Stimulated activated CD4-positive, alpha-beta T cell treated with anti-CD3 and anti-CD28 coated beads, Interleukin-4, amount 100 ng/mL, for 48 hours (primary cell): Measurements from ENCODE around the gene TMEM109.

Experiments used
- DNase-seq, 2 donors: peaks; one replicate each; pipeline ENCODE4 v3.0.0-alpha.2; 2020; ENCODE audit warnings: low read depth in 2 of 2

Gene TMEM109

DNA sequence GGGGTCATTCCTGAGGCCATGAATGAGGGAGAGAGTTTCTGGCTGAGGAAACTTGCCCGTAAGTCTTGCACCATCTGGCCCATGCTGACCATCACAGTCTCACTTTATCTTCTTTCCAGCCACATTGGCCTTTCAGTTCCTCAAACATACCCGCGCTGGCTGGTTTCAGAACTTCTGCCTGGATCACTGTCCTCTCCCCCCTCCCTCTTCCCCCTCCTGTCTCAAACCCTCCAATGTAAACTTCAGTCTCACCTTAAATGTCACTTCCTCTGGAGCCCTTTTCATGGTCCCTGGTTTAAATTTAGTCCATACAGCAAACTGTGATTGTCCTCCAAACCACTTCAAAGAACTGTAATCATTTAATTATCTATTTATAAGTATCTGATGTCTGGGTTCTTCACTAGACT lies 3.7 kb upstream of the TMEM109 start:
- no peak for DNase-seq

DNA sequence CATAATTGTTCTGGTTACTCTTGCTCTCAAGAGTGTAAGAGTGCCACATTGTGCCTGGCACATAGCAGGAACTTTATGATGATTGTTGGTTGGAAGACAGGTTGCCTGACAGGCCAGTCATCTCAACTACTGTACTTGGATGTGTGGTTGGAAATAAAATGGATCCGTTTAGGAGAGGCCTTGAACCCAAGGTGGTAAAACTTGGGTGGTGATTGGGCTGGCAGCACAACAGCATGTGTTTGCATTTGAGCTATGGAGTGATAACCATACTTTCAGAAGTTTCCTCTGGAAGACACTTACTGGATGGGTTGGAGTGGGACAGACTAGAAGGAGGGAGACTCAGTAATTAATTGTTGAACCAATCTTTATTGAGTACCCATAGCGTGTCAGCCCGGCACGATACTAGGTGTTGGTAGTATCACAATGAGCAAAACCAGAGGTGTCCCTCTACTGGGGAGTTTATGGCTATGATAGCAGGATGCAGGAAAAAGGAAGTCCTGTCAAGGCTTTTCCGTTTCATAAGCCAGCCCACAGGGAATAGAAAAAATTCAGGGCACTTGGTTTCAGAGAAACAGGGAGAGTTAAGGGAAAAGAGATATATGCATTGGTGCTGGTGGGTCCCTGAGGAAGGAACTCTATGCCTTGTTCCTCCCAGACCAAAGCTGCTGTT lies 3.1 kb upstream of the TMEM109 start:
- DNase-seq, result no peak

DNA sequence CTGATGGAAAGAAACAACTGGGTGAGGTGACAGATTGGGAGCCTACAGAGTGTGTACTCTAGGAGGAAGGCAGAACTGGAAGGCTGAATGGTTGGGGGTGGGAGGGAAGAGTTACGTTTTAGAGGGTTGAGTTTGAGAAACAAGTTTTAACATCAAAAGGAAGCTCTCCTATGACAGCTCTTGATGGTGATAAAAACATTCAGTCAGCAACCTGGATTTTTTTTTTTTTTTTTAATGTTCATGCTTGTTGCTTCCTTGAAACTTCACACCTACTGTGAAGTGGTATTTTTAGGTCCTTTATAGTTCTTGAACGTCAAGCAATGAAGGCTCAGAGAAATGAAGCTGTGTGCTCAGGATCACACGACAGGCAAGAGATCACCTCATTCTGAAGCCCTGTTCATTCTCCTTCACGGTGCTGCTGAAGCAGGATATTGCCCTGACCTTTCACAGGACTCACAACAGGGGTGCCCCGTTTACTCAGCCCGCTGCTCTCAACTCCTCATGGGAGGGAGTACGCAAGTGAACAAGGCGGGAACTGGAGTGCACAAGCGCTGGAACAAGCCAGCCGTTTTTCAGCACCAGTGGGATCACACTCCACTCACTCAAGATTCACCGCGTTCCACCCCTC lies 1.6 kb upstream of the TMEM109 start:
- DNase-seq, result no peak

DNA sequence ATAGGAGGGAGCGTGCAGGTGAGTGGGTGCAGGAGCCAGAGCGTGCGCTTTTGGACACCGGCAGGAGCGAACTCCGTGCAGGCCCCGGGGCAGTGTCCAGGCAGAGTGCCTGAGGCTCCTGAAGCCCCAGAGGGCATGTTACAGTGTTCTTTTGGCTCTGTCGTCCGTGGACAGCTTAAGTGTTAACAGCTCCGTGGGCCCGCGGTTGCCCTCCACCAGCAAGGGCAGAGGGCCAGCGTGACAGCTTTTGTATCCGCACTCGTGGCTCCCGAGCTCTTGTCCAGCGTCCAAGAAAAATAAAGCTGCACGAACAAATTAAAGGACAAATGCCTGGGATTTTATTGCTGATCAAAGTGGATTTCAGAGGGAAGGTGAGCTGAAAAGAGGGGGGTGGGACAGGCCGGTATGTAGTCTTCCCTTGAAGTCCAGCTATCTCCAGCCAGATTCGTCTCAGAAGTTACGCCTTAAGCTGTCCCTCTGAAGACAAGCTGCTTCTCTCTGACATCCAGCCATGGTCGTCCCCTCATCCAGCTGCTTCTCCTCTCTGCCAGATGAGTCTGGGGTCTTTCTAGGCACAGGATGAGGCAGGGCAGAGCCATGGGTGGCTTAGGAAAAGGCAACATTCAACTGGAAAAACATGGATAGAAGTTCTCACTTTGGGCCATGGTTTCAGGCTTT lies 968 bp upstream of the TMEM109 start:
- no peak for DNase-seq

DNA sequence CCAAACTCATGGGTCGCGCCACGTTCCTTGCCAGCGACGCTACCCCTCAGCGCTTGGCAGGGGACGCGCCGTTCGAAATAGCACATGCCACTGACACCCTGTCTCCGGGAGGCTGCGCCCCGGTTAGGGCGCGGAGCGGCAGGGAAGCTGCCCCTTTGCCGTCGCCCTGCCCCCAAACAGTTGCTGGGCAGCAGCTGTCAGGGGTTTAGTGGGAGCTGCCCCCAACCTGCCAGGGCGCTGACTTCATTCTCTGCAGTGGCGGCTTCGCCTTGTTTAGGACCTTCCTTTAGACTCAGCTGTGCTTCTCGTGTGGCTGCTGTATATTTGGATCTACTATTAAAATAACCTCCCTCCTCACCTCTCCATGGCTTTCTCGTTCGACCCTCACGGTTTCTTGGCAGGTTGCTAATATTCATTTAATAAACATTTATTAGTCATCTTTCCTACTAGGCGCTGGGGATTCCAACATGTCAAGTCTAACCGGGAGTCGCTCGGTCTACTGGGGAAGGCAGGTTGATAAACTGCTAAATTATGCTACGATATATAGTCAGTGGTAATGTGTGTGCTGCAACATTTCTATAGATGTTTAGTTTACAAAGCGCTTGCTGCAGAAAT lies 782 bp downstream of the TMEM109 start:
- DNase-seq, result no peak

DNA sequence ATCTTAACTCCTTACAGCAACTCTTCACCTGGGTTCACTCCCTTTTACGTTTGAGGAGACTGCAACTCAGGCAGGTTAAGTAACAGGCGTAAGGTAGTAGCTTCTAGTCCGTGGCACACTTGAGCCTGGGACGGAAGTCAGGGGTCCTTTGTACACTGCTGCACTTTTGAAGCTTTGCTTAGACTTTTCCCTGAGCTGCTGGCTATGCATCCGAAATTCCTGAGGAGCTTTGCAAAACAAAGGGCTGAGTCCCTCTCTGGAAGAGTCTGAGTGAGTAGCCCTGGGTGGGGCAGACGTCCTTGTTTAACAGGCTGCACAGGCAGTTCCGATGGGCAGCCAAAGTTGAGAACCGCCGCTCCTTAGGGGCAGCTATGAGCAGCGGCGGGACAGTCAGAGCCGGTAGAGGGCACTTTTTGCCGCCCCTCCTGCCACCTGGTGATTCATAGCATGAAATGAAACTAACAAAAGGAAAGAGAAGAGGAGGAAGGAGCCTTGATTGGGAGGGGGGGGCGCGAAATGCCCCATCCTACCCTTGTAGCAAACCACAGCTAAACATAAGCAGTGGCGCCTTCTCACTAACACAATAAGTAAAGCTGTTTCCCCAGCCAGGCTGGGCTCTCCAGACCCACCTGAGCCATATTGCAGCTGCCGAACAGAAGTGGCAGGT lies 1.4 kb downstream of the TMEM109 start:
- DNase-seq, result peak; percentile 50 to 56

DNA sequence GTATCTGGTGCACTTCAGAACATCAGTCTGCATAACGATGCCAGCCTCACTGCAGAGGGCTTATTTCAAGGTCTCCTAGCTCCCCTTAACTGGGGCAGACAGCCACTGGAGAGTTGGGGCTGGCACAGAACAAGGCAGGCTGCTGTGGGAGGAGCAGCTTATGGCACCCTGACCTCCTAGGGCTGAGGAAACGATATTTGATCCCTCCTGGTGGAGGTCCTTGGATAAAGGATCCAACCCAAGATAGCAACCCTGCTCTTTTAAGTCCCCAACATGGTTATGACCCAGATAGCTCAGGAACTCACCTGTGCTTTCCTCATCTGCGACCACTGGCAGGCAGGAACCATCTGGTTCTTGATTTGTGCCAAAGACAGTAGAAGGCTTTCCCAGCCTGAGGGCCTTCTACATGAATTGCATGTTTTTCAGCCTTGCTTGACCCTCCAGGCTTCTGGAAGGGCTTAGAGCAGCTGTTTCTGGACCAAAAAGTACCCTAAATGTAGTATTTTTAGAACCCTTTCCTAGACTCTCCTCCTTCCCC lies 2.8 kb downstream of the TMEM109 start:
- DNase-seq, result no peak

DNA sequence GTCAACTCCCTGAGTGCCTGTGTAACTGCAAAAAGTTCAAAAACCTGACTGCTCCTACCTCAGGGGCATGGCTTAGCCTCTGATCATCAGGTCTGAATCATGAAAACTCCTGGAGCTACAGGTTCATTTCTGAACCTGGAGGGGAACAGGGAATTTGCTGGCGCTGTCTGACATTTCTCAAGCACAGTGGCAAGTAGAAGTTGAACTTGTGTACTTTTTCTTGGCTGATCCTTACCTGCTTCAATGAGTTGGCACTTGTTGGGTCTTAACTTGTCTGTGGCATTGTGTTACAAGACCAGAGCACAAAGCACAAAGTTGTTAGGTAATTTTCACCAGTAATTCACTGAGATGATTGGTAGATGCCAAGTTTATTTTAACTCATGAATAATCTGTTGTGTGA lies 3.3 kb downstream of the TMEM109 start:
- DNase-seq, result no peak

DNA sequence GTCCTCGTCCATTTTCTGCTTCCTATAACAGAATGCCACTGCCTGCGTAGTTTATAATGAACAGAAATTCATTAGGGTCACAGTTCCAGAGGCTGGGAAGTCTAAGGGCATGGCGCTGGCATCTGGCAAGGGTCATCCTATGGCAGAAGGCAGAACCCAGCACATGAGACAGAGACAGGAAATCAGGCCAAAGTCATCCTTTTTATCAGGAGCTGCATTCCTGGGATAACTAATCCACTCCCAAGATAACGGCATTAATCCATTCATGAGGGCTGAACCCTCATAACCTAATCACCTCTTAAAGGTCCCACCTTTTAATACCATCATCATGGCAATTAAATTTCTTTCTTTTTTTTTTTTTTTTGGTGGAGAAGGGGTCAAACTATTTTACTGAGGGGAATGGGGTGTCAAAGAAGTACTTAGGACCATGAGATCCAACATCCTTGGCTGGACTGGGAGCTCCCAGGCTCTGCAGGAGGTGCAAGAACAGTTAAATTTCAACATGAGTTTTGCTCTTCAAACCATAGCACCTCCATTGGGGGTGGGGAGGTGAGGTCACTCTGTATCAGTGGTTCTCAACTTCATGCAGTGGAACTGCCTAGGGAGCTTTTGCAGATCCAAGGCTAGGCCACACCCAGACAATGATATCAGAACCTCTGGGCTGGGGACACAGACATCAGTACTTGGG lies 4.4 kb downstream of the TMEM109 start:
- DNase-seq, result no peak

DNA sequence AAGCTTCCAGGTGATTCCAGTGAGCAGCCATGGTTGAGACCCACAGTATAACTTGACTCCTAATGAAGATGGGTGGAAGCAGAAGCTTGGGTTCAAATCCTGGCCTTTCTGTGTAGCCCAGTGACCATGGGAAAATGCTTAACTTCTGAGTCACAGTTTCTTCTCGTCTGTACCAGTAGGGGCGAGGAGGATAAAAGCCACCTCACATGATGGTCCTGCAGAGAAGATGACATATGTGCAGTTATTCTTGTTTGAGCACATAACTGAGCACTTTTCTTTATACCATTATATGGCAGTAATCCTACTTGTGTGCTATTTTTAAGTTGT lies 4.9 kb downstream of the TMEM109 start:
- DNase-seq, result no peak

DNA sequence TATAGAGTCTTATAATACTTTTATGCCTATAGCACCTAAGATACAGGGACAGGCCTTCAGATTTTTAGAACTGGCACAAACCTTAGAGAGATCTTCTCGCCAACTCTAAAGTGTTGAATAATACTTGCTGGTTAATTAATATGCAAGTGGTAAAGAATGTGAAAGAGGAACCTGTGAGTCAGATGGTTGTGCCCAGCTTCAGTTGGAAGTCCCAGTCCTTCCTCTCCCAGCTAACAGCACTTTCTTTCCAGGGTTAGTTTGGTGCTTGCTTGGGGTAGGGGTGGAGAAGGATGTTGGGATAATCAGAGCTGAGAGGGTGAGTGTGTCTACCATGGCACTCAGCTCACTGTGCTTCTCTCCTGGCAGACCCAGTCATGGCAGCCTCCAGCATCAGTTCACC lies 5.4 kb downstream of the TMEM109 start:
- DNase-seq, result no peak

DNA sequence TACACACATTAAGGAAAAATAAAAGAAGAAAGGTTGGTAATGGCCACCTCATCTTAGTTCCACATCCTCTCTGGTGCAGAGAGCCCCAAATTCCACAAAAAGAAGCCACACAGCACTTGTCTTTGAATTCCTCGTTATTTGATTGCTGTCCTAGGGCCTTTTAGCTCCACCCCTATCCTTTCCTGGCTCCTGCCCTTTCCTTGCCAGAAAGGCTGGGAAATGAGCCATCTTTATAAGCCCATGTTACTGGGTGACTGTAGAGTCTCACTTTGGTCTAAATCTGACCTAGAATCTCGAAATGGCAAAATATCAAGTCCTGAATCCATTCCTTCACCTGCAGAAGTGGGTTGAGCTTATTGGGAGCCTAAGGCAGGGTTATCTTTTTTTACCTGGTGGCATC lies 6.0 kb downstream of the TMEM109 start:
- no peak for DNase-seq

DNA sequence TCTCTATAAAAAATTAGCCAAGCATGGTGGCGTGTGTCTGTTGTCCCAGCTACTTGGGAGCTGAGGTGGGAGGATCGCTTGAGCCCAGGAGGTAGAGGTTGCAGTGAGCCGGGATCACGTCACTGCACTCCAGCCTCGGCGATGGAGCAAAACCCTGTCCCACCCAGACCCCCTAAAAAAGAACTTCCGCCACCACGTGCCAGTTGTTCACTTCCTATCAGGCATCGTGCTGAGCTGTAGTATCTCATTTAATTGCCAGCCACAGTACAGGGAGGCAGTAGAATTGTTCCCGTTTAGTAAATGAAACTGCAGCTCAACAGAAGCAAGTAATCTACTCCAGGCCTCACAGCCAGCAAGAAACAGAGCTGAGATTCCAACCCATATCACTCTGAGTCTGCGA lies 7.3 kb downstream of the TMEM109 start:
- DNase-seq, result no peak

DNA sequence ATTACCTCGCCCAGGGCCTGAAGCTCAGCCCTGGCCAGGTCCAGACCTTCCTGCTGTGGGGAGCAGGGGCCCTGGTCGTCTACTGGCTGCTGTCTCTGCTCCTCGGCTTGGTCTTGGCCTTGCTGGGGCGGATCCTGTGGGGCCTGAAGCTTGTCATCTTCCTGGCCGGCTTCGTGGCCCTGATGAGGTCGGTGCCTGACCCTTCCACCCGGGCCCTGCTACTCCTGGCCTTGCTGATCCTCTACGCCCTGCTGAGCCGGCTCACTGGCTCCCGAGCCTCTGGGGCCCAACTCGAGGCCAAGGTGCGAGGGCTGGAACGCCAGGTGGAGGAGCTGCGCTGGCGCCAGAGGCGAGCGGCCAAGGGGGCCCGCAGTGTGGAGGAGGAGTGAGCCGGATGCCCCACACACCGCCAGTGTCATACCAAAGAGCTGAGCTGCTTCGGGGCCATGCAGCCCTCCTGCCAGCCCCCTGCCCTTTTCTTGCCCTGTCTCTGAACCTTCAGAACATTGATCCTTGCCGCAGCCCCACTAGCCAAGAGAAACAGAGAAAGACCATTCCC lies 7.9 kb downstream of the TMEM109 start:
- no peak for DNase-seq

DNA sequence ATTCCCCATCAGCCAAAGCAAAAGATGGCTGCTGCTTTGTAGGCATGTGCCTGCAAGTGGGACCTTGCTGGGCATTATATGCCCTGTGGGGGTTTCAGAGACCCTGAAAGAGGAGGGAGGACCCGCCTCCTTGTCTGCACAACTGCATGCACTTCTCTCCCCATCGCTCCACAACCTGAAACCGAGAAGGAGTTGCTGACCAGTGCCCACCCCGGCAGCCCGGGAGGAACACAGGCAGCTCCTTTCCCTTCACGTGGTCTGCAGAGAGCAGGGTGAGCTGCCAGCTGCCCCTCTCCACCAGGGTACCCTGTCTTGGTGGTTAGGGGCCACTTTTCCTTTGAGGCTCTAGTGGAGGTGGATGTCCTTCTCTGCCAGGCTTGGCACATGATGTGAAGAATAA lies 8.9 kb downstream of the TMEM109 start:
- no peak for DNase-seq

DNA sequence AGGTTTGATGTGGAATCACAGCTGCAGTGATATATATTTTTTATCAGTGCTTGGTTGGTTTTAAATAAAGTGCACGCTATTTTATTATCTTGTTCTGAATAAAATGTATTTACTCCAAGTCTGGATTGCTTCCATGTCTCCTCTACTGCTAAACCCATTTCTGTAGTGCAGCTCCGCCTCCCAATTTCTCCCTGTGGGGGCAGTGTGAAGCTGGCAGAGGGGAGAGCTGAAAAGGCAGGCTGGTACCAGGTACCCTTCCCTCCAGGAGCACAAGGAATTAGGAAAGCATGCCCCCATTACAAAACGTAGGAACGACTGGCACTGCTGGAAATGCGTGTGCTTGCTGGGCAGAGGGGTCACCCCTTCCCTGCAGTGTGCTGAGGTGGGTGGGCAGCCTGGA lies 9.4 kb downstream of the TMEM109 start:
- no peak for DNase-seq

DNA sequence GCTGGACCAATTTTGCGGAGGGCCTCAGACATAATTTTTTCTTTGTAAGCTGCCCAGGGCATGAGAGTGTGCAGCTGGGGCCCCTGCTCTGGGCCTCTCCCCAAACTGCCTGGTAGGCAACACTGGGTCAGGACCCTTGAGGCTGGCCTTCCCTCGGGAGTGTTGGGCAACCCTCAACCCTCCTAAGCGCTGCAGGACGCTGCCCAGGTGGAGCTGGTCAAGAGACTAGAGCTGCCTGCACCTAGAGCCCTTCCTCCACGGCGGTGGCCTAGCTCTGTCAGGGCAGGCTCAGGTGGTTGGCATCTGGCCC lies 9.8 kb downstream of the TMEM109 start:
- no peak for DNase-seq

DNA sequence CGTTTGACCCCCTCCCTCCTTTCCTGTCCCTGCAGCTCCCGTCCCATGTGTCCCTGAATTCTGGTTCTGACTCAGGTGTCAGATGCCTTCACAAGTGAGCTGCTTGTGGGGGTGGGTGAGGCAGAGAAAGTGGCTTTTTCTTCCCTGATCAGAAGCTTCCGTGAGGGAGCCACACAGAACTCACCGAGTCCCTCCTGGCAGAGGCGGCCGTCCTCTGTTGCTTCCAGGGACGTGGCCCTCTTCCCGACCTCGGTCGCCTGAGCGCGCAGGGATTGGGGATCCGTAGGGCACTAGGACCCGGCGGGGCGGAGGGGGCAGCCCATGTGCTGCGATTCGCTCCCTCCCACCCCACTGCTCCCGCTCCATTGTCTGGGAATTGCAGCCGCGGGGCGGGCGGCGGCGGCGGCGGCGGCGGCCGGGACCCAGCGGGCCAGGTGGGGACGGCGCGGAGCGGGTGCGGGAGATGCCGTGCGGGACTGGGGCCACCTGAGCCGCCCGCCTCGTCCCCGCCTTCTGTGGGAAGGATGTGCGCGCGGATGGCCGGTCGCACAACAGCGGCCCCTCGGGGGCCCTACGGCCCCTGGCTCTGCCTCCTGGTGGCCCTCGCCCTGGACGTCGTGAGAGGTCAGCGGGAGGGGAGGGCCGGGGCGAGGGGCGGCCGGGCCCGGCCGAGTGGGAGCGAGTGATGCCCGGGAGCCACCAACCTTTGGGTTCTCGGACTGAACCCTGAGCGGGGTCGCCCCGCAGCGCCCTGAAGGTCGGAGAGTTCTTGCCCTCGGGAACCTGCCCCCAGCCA lies 10.3 kb downstream of the TMEM109 start, which contains the start of gene TMEM132A:
TMEM132A (plus strand) TSS at position 351 of the 796 bp plus-strand sequence; CDS start at position 525, 174 bp downstream.
- no peak for DNase-seq

DNA sequence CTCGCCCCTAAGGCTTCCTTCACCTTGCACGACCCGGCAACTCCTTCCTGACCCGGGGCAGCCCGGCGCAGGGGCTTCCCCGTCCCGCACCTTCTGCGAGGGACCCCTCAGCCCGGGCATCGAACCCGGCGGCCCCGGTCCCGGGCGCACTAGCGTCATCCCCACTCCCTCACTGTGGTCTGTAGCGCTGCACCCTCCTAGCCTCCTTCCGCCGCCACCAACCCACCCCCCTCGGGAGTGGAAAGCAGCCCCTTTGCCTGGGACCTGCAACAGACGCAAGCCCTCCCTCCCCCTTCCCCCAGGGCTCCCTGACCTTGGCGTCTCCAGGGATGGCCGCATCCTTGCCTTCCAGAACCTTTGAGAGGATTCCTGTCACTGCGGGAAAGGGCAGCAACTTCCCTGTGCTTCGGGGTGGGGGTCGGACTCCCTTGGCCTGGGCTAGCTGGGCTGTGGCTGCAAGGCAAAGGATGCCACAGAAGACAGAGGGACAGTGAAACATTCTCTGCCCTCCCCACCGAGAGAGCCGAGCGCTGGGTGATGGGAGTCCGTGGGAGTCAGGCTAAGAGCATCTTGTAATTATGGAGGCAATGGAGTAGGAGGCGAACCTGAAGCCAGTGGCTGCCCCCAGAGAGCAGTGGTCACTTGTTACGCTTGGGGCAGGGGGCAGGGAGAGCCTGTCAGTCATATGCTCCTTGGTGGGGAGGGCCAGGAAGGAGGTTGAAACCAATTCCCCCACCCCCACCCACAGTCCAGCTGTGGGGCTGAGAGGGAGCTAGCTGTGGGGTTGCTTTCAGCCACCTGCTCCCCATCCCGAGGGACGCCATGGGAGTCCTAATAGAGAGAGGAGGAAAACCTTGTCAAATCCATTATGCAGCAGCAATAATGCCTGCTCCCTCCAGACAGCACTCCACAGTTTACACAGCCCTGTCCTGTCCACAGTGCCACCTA lies 11.2 kb downstream of the TMEM109 start:
- no peak for DNase-seq
